GM12864 (cell line): ENCODE results near the gene DCTN2.
"Not testable (repeated sequence)": the region's sequence is repeated elsewhere in the genome, so short reads cannot be mapped to it uniquely, and the experiment has no call there.

ENCODE experiments used
- DNase-seq: peaks from one replicate; pipeline ENCODE4 v3.0.0-alpha.2; 2011; ENCODE audit warnings: low read depth
- H3K4me3 ChIP-seq: 2 replicates; pipeline ENCODE4 v1.5.1; 2011; ENCODE audit warnings: mild to moderate bottlenecking, low read depth, low read length, control low read depth
- TF ChIP-seq, protein P1 (sequence below): IDR thresholded peaks from 2 replicates; pipeline ENCODE4 v1.5.1; 2011; ENCODE audit warnings: low read depth, mild to moderate bottlenecking, moderate library complexity, low read length, control low read depth, inconsistent platforms; ENCODE audit errors: missing control alignments

Gene DCTN2

DNA sequence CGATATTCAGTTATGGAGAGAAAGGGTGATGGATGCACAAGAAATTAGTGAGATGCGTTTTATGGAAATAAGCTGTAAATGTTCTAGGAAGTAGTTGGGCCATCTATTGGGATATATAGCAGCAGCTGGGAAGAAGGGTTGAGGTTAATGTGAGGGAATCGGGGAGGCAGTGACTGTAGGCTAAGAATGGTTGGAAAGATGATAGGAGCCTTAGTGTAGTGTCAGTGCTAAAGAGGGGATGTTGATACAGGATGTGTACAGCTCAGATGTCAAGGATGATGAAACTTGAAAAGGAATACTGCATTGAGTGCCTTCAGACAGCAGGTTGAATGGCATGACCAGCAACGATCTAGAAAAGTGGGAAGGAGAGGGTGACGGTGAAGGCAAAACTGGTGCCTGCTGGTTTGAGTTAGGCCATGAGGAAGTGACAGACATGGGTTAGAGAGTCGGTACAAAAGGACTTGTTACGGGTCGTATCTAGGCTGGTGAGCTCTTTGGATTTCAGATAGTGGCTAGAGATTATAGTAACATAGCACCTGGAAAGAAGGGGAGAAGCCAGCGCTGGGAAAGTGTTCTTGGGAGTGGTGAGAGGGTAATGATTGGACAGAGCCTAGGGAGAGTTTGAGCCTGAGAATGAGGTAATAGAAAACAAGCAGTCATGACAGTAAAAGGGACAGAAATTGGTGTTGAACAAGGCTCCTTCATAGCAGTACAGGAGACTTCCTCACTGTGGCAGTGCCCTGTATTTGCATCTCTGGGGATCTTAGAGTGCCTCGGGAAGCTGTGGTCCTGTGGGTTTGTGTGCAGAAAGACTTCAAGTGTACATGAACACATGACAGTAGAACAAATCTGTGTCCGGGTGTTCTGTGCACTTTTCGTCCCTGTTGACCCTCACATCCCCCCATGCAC, 49.5 kb downstream of the DCTN2 start:
- H3K4me3 ChIP-seq: no peak overlapping the region
- no peak for DNase-seq
- TF ChIP-seq, protein P1, sequence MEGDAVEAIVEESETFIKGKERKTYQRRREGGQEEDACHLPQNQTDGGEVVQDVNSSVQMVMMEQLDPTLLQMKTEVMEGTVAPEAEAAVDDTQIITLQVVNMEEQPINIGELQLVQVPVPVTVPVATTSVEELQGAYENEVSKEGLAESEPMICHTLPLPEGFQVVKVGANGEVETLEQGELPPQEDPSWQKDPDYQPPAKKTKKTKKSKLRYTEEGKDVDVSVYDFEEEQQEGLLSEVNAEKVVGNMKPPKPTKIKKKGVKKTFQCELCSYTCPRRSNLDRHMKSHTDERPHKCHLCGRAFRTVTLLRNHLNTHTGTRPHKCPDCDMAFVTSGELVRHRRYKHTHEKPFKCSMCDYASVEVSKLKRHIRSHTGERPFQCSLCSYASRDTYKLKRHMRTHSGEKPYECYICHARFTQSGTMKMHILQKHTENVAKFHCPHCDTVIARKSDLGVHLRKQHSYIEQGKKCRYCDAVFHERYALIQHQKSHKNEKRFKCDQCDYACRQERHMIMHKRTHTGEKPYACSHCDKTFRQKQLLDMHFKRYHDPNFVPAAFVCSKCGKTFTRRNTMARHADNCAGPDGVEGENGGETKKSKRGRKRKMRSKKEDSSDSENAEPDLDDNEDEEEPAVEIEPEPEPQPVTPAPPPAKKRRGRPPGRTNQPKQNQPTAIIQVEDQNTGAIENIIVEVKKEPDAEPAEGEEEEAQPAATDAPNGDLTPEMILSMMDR: no peak

DNA sequence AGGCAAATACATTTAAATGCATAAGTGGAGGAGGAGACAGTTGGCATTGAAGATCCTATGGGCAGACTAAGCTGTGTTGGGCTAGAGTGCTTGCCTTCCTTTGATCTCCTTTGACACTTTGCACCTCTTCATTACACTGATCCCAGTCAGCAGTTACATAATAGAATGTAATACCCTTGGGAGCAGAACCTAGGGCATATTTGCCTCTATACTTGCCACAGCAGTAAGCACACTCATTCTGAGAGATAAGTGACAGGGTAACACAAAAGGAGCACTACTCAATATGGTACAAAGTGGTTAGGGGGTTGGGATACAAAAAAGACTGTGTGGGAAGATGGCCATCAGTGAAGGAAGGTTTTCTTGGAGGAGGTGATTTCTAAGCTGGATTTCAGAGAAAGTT, 50.2 kb downstream of the DCTN2 start:
- H3K4me3 ChIP-seq: no peak overlapping the region
- TF ChIP-seq, protein P1: no peak
- DNase-seq: no peak

DNA sequence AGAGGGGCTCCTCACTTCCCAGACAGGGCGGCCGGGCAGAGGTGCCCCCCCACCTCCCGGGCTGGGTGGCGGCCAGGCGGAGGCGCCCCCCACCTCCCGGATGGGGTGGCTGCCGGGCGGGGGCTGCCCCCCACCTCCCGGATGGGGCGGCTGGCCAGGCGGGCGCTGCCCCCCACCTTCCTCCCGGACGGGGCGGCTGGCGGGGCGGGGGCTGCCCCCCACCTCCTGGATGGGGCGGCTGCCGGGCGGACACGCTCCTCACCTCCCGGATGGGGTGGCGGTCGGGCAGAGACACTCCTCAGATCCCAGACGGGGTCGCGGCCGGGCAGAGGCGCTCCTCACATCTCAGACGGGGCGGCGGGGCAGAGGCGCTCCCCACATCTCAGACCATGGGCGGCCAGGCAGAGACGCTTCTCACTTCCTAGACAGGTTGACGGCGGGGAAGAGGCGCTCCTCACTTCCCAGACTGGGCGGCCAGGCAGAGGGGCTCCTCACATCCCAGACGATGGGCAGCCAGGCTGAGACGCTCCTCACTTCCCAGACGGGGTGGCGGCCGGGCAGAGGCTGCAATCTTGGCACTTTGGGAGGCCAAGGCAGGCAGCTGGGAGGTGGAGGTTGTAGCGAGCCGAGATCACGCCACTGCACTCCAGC, 51.8 kb downstream of the DCTN2 start:
- not testable (repeated sequence) for H3K4me3 ChIP-seq, DNase-seq

DNA sequence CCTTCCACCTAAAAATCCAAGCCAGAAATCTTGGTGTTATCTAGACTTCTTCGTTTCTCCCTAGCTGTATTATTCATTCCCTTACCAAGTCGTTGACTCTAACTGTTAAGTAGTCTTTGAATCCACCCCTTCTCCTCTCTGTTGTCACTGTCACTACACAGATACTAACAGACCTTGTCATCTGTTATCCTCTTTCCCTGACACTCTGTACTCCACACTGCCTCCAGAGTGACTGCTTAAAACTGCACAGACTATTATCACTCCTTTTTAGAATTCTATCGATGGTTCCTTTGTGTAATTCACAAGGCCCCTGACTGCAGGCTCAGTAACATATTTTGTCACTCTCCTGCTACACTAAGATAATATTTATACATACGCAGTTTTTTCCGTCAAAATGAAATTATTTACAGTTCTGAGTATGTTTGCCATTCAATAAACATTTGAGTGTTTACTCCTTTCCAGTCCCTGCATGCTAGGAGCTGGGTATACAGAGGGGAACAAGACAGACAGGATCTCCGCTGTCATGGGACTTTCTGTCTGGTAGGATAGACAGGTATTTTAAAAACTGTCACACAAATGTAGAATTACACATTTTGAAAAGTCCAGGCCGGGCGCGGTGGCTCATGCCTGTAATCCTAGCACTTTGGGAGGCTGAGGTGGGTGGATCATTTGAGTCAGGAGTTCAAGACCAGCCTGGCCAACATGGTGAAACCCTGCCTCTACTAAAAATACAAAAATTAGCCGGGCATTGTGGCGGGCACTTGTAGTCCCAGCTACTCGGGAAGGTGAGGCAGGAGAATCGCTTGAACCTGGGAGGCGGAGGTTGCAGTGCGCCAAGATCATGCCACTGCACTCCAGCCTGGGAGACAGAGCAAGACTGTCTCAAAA, 55.4 kb downstream of the DCTN2 start:
- TF ChIP-seq, protein P1: peak; percentile 34
- no peak overlapping the region for H3K4me3 ChIP-seq
- DNase-seq: no peak

DNA sequence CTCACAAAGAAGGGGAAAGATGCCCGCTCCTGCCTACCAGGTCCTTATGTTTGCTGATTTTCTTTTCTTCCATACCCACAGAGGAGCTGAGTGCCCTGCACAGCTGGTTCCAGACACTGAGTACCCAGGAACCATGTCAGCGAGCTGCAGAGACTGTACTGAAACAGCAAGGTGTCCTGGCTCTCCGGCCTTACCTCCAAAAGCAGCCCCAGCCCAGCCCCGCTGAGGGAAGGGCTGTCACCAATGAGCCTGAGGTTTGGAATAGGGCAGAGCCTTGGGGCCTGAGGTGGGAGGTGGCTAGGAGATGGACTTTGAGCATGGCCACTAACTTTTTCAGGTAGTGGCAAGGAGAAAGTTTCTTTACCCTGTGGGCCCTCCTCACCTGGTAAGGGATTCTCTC, 56.9 kb downstream of the DCTN2 start:
- DNase-seq: no peak
- TF ChIP-seq, protein P1: no peak
- no peak overlapping the region for H3K4me3 ChIP-seq

DNA sequence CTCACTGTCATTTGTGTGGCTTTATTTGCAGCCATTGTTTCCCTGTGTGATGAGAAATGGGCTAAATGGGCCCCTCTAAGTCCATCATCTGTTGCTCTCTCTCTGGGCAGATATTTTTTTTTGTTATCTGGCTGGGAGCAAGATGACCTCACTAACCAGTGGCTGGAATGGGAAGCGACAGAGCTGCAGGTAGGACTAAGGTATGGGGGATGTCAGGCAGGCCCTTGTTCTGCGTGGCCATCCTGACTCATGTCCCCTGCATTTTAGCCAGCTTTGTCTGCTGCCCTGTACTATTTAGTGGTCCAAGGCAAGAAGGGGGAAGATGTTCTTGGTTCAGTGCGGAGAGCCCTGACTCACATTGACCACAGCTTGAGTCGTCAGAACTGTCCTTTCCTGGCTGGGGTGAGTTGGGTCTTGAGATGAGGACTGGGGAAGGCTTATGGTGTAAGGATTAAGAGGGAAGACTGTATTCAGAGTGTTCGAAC, 57.8 kb downstream of the DCTN2 start:
- H3K4me3 ChIP-seq: peak overlapping the region; percentile 97
- DNase-seq: no peak
- TF ChIP-seq, protein P1: no peak
